ENCODE measurements around the gene ADA.

DNA sequence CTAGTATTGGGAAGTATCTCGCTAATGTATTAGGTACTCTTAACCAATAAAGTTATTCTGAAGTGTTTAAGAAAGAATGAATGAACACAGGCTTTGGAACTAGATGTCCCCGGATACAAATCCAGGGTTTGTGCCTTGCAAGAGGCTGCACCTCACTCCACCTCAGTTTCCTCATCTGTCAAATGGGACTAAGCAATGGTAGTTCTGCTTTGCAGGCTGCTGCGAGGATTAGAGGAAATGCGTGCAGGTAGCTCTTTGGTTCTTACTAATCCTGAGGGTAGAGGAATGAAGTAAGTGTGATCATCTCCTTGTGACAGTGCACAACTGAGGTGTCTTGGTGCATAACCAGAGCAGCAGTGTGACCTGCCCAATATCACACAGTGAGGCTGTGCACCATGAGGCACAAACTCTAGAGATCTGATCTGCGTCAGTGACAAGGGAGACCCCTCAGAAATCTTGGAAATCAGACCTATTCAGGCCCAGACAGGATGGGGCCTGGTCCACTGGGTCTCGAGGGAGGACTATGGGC lies 26.7 kb downstream of the ADA start:
- TF ChIP-seq, protein P1, sequence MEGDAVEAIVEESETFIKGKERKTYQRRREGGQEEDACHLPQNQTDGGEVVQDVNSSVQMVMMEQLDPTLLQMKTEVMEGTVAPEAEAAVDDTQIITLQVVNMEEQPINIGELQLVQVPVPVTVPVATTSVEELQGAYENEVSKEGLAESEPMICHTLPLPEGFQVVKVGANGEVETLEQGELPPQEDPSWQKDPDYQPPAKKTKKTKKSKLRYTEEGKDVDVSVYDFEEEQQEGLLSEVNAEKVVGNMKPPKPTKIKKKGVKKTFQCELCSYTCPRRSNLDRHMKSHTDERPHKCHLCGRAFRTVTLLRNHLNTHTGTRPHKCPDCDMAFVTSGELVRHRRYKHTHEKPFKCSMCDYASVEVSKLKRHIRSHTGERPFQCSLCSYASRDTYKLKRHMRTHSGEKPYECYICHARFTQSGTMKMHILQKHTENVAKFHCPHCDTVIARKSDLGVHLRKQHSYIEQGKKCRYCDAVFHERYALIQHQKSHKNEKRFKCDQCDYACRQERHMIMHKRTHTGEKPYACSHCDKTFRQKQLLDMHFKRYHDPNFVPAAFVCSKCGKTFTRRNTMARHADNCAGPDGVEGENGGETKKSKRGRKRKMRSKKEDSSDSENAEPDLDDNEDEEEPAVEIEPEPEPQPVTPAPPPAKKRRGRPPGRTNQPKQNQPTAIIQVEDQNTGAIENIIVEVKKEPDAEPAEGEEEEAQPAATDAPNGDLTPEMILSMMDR (IDR thresholded peaks at IDR 0.05) = no peak
- TF ChIP-seq POLR2A (IDR thresholded peaks at IDR 0.05) (no peak), EP300 (IDR thresholded peaks at IDR 0.05) (no peak), POLR2AphosphoS5 (IDR thresholded peaks at IDR 0.05) (no peak)
